GM23338 (cell line): Measurements from ENCODE around the gene KCND2. TPM values are rescaled to one million over a fixed set of nuclear protein-coding genes. Genes with fewer than 3 reads are reported as not detected.

Experiments
- ATAC-seq: fragments of 200-7000 bp; cut with Tn5 transposase; 3 replicates; pipeline ENCODE4 v1.9.1; 2020
- DNase-seq: peaks from one replicate; pipeline ENCODE4 v3.0.0-alpha.2; 2015; ENCODE audit warnings: low spot score
- H2AFZ ChIP-seq: fragments of 200-600 bp; sonication (generic); 2 replicates; pipeline ENCODE4 v1.8.0; 2016; ENCODE audit warnings: antibody characterized with exemption, mild to moderate bottlenecking, moderate library complexity
- H3F3A ChIP-seq: fragments of 200-600 bp; sonication (generic); replicated peaks from 2 replicates; pipeline ENCODE4 v1.8.0; 2017; ENCODE audit warnings: antibody characterized with exemption, mixed run types, low read depth
- H3K27ac ChIP-seq: fragments of 200-600 bp; sonication (generic); 2 replicates; pipeline ENCODE4 v1.6.1; 2016; ENCODE audit warnings: low read depth
- H3K27me3 ChIP-seq: fragments of 200-600 bp; sonication (generic); 2 replicates; pipeline ENCODE4 v1.8.0; 2016; ENCODE audit warnings: mild to moderate bottlenecking, mixed run types, moderate library complexity; ENCODE audit not compliant: insufficient read depth
- H3K36me3 ChIP-seq: fragments of 200-600 bp; sonication (generic); 2 replicates; pipeline ENCODE4 v1.8.0; 2016; ENCODE audit warnings: mild to moderate bottlenecking; ENCODE audit not compliant: insufficient read depth
- H3K4me1 ChIP-seq: fragments of 200-600 bp; sonication (generic); 2 replicates; pipeline ENCODE4 v1.8.0; 2016; ENCODE audit warnings: mild to moderate bottlenecking, moderate library complexity; ENCODE audit not compliant: insufficient read depth
- H3K4me2 ChIP-seq: fragments of 200-600 bp; sonication (generic); 2 replicates; pipeline ENCODE4 v1.7.1; 2017; ENCODE audit warnings: mixed run types
- H3K4me3 ChIP-seq: fragments of 200-600 bp; sonication (generic); 2 replicates; pipeline ENCODE4 v1.6.1; 2016; ENCODE audit warnings: mixed run types
- H3K79me2 ChIP-seq: fragments of 200-600 bp; sonication (generic); replicated peaks from 2 replicates; pipeline ENCODE4 v1.8.0; 2017; ENCODE audit warnings: mild to moderate bottlenecking; ENCODE audit not compliant: insufficient read depth
- H3K9me2 ChIP-seq: fragments of 200-600 bp; sonication (generic); 2 replicates; pipeline ENCODE4 v1.8.0; 2017; ENCODE audit not compliant: insufficient read depth
- H4K20me1 ChIP-seq: fragments of 200-600 bp; sonication (generic); replicated peaks from 2 replicates; pipeline ENCODE4 v1.8.0; 2017; ENCODE audit warnings: mild to moderate bottlenecking; ENCODE audit not compliant: insufficient read depth
- H3K27ac Mint-ChIP-seq: 2 replicates; pipeline ENCODE4 v1.8.0; 2020; ENCODE audit warnings: inconsistent platforms, mild to moderate bottlenecking, moderate library complexity, mixed read lengths
- H3K27me3 Mint-ChIP-seq: 3 replicates; pipeline ENCODE4 v1.8.0; 2022; ENCODE audit warnings: low read depth, mild to moderate bottlenecking, moderate library complexity, mixed read lengths, inconsistent platforms; ENCODE audit not compliant: insufficient read depth, poor library complexity
- H3K36me3 Mint-ChIP-seq: 3 replicates; pipeline ENCODE4 v1.8.0; 2021; ENCODE audit warnings: low read depth, mild to moderate bottlenecking, inconsistent platforms, moderate library complexity, mixed read lengths
- H3K4me1 Mint-ChIP-seq: 3 replicates; pipeline ENCODE4 v1.8.0; 2020; ENCODE audit warnings: mild to moderate bottlenecking, inconsistent platforms, mixed read lengths
- H3K4me3 Mint-ChIP-seq: 3 replicates; pipeline ENCODE4 v1.8.0; 2021; ENCODE audit warnings: moderate library complexity, mild to moderate bottlenecking, inconsistent platforms, mixed read lengths
- H3K9me3 Mint-ChIP-seq: 3 replicates; pipeline ENCODE4 v1.8.0; 2020; ENCODE audit warnings: moderate library complexity, mild to moderate bottlenecking, inconsistent platforms, mixed read lengths
- ETS1 ChIP-seq: IDR thresholded peaks from 2 replicates; pipeline ENCODE4 v1.6.1; 2016; ENCODE audit warnings: antibody characterized with exemption
- EZH2phosphoT487 ChIP-seq: fragments of 200-600 bp; sonication (generic); IDR thresholded peaks from one replicate; pipeline ENCODE4 v1.8.1; 2018; ENCODE audit warnings: antibody characterized with exemption; ENCODE audit not compliant: unreplicated experiment
- JUNB ChIP-seq: IDR thresholded peaks from one replicate; pipeline ENCODE4 v1.6.1; 2016; ENCODE audit warnings: antibody characterized with exemption; ENCODE audit not compliant: unreplicated experiment
- REST ChIP-seq: IDR thresholded peaks from one replicate; pipeline ENCODE4 v1.6.1; 2018; ENCODE audit warnings: antibody characterized with exemption; ENCODE audit not compliant: unreplicated experiment
- ZNF114 ChIP-seq: fragments of 250-450 bp; sonication (Bioruptor Pico); IDR thresholded peaks from 2 replicates; pipeline ENCODE4 v1.5.0; 2020; ENCODE audit warnings: mild to moderate bottlenecking, moderate library complexity
- ZNF462 ChIP-seq: fragments of 250-450 bp; sonication (Bioruptor Pico); IDR thresholded peaks from 2 replicates; pipeline ENCODE4 v1.5.0; 2020; ENCODE audit warnings: mild to moderate bottlenecking, moderate library complexity
- polyA plus RNA-seq: library from polyadenylated mRNA; unstranded; fragments of >200 nt; fragmentation: Nextera tagmentation; extraction: Ambion mirVana; gene quantifications from 2 replicates; pipeline ENCODE4 v1.2.1, GENCODE V29; 2016
- total RNA-seq: library from RNA; depleted of rRNA; stranded (reverse); fragments of >200 nt; shearing (Covaris generic); gene quantifications from 2 replicates; pipeline ENCODE4 v1.2.3, GENCODE V29; 2014

KCND2 gene
- total and polyA plus RNA-seq, 2 experiments from 2014 or later, result 7.1 to 15.6 TPM

- TF ChIP-seq ZNF462 (CRISPR knock-in tag) (no peak), JUNB (no peak), ZNF114 (CRISPR knock-in tag) (no peak)
Observed at GRCh38 chr7:120486164-120486563, 213.2 kb downstream of the KCND2 start (continued).

- Histone ChIP-seq H3K79me2 (no peaks in the 10 kb centered on the region), H3K9me2 (no peaks in the 10 kb centered on the region), H2AFZ (no peak overlapping the region), H3K36me3 (no peaks in the 10 kb centered on the region), H3F3A (no peaks in the 10 kb centered on the region), H3K4me2 (peak overlapping the region; percentile 34; the same call in 1 of the 2 replicates), H4K20me1 (no peaks in the 10 kb centered on the region), H3K4me1 (peaks cover 34% of the 10 kb centered on the region), H3K27me3 (no peaks in the 10 kb centered on the region), H3K27ac (no peak overlapping the region), H3K4me3 (no peak overlapping the region)
- ATAC-seq (peak; percentile 99), DNase-seq (peak; percentile 71)
- no peaks in the 10 kb centered on the region for H3K27me3 Mint-ChIP-seq
- no peaks in the 10 kb centered on the region for H3K9me3 Mint-ChIP-seq
- H3K4me3 Mint-ChIP-seq, result no peak overlapping the region
- H3K27ac Mint-ChIP-seq, result no peak overlapping the region
- no peaks in the 10 kb centered on the region for H3K36me3 Mint-ChIP-seq
- H3K4me1 Mint-ChIP-seq, result peaks cover 49% of the 10 kb centered on the region
- TF ChIP-seq ETS1 (no peak), REST (no peak), EZH2phosphoT487 (no peak)
Observed at GRCh38 chr7:120502132-120502531, 229.2 kb downstream of the KCND2 start.
